HS-27A (cell line): ENCODE results near the gene TRPM3.

Source experiments
- DNase-seq: peaks from one replicate; pipeline ENCODE4 v3.0.0-alpha.2; 2012; ENCODE audit warnings: low read depth, missing footprints

Gene TRPM3

DNA sequence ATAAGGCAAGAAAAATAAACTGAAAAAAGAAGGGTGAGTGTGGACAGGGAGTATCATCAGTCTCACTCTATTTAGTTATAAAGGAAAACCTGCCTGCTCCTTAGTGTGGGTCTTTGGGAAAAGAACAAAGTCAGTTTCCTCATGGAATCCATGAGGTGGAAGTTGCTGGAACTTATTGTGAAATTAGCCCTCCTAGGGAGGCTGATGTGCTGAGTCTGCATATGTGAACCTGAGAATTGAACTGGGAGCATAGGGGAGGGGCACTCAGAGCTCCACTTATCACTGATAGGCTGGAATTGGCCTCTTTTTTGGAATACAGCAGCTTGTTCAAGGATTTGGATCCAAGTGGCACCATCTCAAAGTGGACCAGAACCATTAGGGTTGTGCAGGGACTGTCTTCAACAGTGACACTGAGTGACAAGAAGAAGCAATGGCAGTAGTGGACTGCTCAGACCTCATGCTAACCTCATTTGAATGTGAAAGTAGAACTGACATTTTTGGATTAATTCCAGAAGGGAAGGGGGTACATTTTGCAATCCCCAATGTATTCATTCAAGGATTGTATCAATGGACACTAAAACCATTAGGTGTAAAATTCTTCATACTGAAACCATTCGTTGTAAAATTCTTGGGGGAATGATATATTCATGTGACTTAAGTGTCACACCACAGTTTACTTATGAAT is 603.4 kb downstream of the TRPM3 start:
- no peak for DNase-seq

GRCh38 chr9:70514273-70514672 is 607.1 kb downstream of the TRPM3 start:
- DNase-seq = no peak

- no peak for DNase-seq
Observed at GRCh38 chr9:70511858-70512257, 609.6 kb downstream of the TRPM3 start.

DNA sequence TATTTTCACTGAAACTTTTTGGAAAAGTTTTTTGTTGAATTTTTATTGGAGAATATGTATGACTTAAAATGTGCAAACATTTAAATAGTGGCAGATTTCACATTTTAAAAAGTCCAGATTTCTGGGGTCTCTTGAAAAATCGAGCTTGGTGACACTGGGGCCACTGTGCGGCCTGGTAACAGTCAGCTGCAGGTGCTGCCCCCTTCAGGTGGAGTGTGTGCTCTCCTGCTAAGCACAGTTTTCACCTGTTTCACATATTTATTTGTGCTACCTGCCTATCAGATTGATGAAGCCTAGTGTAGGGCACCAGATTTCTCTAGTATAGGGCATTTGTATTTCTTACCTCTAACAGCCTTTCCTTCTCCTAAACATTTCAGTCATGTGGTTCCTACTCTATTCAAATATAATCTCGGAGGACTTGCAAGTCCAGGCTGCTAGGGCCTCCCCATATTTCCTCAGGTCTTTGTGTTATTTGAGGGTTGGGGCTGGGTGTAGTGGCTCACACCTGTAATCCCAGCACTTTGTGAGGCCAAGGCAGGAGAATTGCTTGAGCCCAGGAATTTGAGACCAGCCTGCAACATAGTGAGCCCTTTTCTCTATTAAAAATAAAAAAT is 611.2 kb downstream of the TRPM3 start:
- no peak for DNase-seq

- no peak for DNase-seq
Observed at GRCh38 chr9:70506159-70506558, 615.3 kb downstream of the TRPM3 start.

- no peak for DNase-seq
Observed at GRCh38 chr9:70504834-70505233, 616.6 kb downstream of the TRPM3 start.

GRCh38 chr9:70502690-70503089 is 618.7 kb downstream of the TRPM3 start:
- no peak for DNase-seq

DNA sequence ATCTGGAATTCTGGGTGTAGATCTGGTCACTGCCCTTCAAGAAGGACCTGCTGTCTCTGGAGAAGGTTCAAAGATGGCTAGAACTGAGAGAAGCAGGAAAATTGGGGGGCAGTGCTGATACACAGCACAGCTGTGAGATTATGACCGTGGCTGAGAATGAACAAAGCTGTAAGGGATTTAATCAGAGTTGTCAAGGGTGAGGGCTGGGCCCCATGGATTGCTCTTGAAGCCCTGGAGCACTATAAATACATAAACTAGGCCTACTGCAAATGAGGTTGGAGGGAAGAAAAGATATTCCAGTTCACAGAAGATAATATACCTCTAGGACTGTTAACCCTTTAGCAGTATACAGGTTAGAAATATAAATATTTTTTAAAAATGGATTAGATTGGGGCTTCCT is 620.6 kb downstream of the TRPM3 start:
- DNase-seq = no peak

DNA sequence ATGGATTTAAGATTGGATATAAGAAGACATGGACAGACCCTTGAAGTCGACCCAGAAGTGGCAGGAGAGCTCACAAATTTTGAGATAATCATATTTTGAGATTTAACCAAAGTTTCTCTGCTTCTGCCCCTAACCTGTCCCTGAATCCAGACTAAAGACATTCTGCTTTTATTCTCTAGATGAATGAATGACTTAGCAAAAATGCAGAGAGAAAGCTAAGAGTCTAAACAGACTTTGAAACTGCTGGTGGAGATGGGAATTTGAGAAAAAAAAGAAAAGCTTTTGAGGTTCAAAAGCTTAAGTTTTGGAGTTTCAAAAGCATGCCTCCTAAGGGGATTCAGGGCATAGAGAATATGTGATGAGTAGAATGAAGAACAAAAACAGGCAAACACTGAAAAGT is 621.8 kb downstream of the TRPM3 start:
- DNase-seq = no peak

GRCh38 chr9:70498866-70499265 is 622.6 kb downstream of the TRPM3 start:
- DNase-seq = no peak

GRCh38 chr9:70496244-70496643 is 625.2 kb downstream of the TRPM3 start:
- no peak for DNase-seq

- DNase-seq = no peak
Observed at GRCh38 chr9:70495514-70495913, 625.9 kb downstream of the TRPM3 start.

- no peak for DNase-seq
Observed at GRCh38 chr9:70494221-70494620, 627.2 kb downstream of the TRPM3 start.

- no peak for DNase-seq
Observed at GRCh38 chr9:70493029-70493428, 628.4 kb downstream of the TRPM3 start.

DNA sequence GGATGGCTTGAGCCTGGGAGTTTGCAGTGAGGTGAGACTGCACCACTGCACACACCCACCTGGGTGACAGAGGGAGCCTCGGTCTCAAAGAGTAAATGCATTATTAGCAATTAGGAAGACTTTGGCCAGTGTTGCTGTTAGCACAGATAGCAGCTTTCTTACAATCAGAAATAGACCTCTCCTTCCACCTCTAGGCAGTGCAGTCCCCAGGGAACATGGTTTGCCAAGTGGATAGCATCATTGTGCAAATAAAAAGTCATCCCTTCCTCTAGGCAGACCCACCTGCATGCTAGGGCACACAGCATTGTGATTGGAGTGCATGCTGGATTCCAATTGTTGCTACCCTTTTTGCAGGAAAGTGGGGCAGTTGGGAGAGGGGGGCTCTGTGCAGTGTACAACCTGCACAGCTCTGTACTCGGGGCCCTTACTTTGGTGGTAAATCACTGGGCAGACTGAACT is 629.1 kb downstream of the TRPM3 start:
- DNase-seq = no peak

GRCh38 chr9:70491426-70492318 is 629.7 kb downstream of the TRPM3 start:
- DNase-seq = no peak

DNA sequence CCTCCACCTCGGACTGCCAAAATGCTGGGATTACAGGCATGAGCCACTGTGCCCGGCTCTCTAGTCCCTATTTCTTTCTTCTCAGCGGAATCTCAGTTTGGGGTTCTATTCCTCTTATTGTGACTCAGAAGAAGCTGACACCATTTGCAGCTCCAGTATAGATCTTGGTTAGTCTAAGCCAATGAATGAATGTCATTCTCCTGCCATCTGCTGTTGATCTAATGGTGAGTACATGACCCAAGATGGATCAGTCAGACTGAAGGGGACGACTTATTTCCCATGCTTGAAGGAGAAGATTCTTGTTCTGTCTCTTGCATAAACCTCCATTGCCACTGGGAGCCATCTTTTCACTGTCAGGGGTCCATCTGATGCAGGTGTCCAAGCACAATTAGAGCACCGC is 630.9 kb downstream of the TRPM3 start:
- DNase-seq = no peak

GRCh38 chr9:70488793-70489105 is 632.7 kb downstream of the TRPM3 start:
- DNase-seq = no peak

- no peak for DNase-seq
Observed at GRCh38 chr9:70488098-70488792, 633.2 kb downstream of the TRPM3 start.

DNA sequence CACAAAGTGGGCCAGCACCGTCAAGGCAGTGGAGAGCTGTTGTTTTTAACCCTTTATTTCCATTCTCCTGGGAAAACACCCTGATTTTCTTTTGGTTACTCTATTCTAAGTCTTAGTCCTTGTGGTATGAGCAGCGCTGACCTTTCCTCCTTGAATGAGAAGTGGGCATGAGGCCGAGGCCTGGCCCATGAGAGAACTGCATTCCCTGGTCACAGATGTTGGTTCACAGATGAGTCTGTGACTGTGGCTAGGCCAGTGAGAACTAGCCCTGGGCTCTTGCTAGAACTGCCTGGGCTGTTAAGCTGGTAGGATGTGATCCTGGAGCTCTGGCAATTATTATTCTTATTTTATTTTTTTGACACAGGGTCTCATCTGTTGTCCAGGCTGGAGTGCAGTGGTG is 635.3 kb downstream of the TRPM3 start:
- no peak for DNase-seq

DNA sequence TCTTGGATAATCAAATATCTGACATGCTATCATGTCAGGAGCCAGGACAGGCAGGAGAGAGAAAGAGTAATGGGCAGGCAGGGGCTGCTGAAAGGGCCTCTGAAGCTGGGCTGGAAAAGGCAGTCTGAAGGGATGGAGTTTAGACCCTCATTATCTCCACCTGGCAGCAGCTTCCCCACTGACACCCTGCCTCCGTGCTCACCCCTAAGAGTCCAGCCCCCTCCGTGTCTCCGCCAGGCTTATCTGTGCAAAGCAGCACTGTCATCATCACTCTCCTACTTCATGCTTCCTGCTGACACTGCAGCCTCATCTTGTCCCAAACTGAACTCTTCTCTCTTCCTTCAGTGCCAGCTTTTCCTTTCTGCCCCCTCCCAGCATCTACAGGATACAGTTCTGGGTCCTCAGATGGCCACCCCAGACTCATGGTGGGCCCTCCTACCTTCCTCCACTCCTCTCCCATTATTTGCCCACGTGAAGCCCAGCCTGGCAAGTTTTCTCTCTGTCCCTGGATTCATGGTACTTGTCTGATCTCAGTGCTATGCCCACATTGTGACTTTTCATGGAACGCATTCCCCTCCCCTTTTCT is 636.1 kb downstream of the TRPM3 start:
- DNase-seq = no peak
